ENCODE data around the gene METTL2B.

The METTL2B gene

GRCh38 chr7:128476402-128477335, at the start of gene METTL2B:
METTL2B (plus strand) TSS chr7:128476748; CDS start chr7:128476766, 18 bp downstream.
- peak within 1 kb of the TSS; percentile 54 to 84 (median 75) for H3K4me3 ChIP-seq
- peak within 1 kb of the TSS in 20 of 21 experiments; percentile 71 to 94 (median 87) for H3K27ac ChIP-seq

- H3K4me3 ChIP-seq, result no peak overlapping the region
- no peak overlapping the region for H3K27ac ChIP-seq
Observed at GRCh38 chr7:128427289-128427891, 49.2 kb upstream of the METTL2B start.

GRCh38 chr7:128430207-128430606, 46.3 kb upstream of the METTL2B start:
- H3K27ac ChIP-seq, result no peak overlapping the region
- no peak overlapping the region for H3K4me3 ChIP-seq

- no peak overlapping the region for H3K4me3 ChIP-seq
- H3K27ac ChIP-seq, result peak overlapping the region in 2 of 21 experiments; percentile 5 to 14
Observed at GRCh38 chr7:128431221-128431620, 45.3 kb upstream of the METTL2B start.

- Histone ChIP-seq H3K4me3 (no peak overlapping the region), H3K27ac (no peak overlapping the region)
Observed at GRCh38 chr7:128431754-128432153, 44.8 kb upstream of the METTL2B start.

- Histone ChIP-seq H3K4me3 (no peak overlapping the region), H3K27ac (peak overlapping the region in 3 of 21 experiments; percentile 2 to 61 (median 14))
Observed at GRCh38 chr7:128434413-128435326, 41.9 kb upstream of the METTL2B start.

- Histone ChIP-seq H3K4me3 (no peak overlapping the region), H3K27ac (peak overlapping the region in 4 of 21 experiments; percentile 2 to 61 (median 20))
Observed at GRCh38 chr7:128435327-128435686, 41.2 kb upstream of the METTL2B start.

GRCh38 chr7:128437426-128438332, 38.9 kb upstream of the METTL2B start:
- Histone ChIP-seq H3K4me3 (no peak overlapping the region), H3K27ac (peak overlapping the region in 3 of 21 experiments; percentile 39 to 67 (median 54))

- Histone ChIP-seq H3K27ac (no peak overlapping the region), H3K4me3 (no peak overlapping the region)
Observed at GRCh38 chr7:128442356-128442755, 34.2 kb upstream of the METTL2B start.

- Histone ChIP-seq H3K4me3 (no peak overlapping the region), H3K27ac (peak overlapping the region in 7 of 21 experiments; percentile 2 to 45 (median 29))
Observed at GRCh38 chr7:128443831-128444600, 32.5 kb upstream of the METTL2B start.

GRCh38 chr7:128446306-128446705, 30.2 kb upstream of the METTL2B start:
- Histone ChIP-seq H3K4me3 (no peak overlapping the region), H3K27ac (no peak overlapping the region)

GRCh38 chr7:128447941-128448564, 28.5 kb upstream of the METTL2B start:
- H3K27ac ChIP-seq, result peak overlapping the region in 1 of 21 experiments; percentile 13
- H3K4me3 ChIP-seq, result no peak overlapping the region

- H3K27ac ChIP-seq, result peak overlapping the region in 2 of 21 experiments; percentile 13 to 17
- no peak overlapping the region for H3K4me3 ChIP-seq
Observed at GRCh38 chr7:128448751-128449302, 27.7 kb upstream of the METTL2B start.

GRCh38 chr7:128450409-128450808, 26.1 kb upstream of the METTL2B start:
- H3K27ac ChIP-seq, result peak overlapping the region in 1 of 21 experiments; percentile 17

GRCh38 chr7:128450913-128451312, 25.6 kb upstream of the METTL2B start:
- Histone ChIP-seq H3K27ac (no peak overlapping the region), H3K4me3 (no peak overlapping the region)

More at GRCh38 chr7:128450409-128450808, 26.1 kb upstream of the METTL2B start:
- no peak overlapping the region for H3K4me3 ChIP-seq

GRCh38 chr7:128452552-128452951, 24.0 kb upstream of the METTL2B start:
- Histone ChIP-seq H3K27ac (no peak overlapping the region), H3K4me3 (no peak overlapping the region)
